PC-9 (cell line): ENCODE results near the gene FUOM. TPM values are rescaled to one million over a fixed set of nuclear protein-coding genes. Genes with fewer than 3 reads are reported as not detected.

Experiments used
- BruUV-seq: library from RNA; stranded (reverse); fragments of 400-500 nt; replicated peaks from 2 replicates; lab custom pipeline; 2021; lab: Mats Ljungman, UMichigan
- CTCF ChIA-PET: fragments of 300-600 bp; sonication (Branson Sonifier 250); formaldehyde crosslinking; loops from one replicate; lab custom pipeline; 2022; ENCODE audit warnings: antibody characterized with exemption; lab: Charles Lee
- POLR2A ChIA-PET: fragments of 300-600 bp; sonication (Branson Sonifier 250); formaldehyde crosslinking; loops from one replicate; lab custom pipeline; 2022; ENCODE audit warnings: antibody characterized with exemption; ENCODE audit not compliant: unreplicated experiment; lab: Charles Lee
- DNase-seq, 2 experiments: peaks; one replicate each; pipeline versions ENCODE4 v3.0.0 to v3.0.0-alpha.2; 2015 to 2022; ENCODE audit warnings: mixed read lengths in 1 of 2
- H2AFZ ChIP-seq: fragments of 200-600 bp; sonication (generic); 2 replicates; pipeline ENCODE4 v1.8.1; 2017; ENCODE audit warnings: antibody characterized with exemption
- H3F3A ChIP-seq: fragments of 200-600 bp; sonication (generic); 2 replicates; pipeline ENCODE4 v1.8.1; 2017; ENCODE audit warnings: antibody characterized with exemption, mild to moderate bottlenecking, low read depth; ENCODE audit not compliant: insufficient read depth
- H3K27ac ChIP-seq: fragments of 200-600 bp; sonication (generic); 2 replicates; pipeline ENCODE4 v1.6.1; 2016; ENCODE audit warnings: mixed run types
- H3K27me3 ChIP-seq: fragments of 200-600 bp; sonication (generic); 2 replicates; pipeline ENCODE4 v1.6.1; 2016; ENCODE audit warnings: low read depth, mixed run types; ENCODE audit not compliant: insufficient read depth
- H3K36me3 ChIP-seq: fragments of 200-600 bp; sonication (generic); 2 replicates; pipeline ENCODE4 v1.6.1; 2016; ENCODE audit warnings: low read depth, mixed run types
- H3K4me1 ChIP-seq: fragments of 200-600 bp; sonication (generic); replicated peaks from 2 replicates; pipeline ENCODE4 v1.6.1; 2016; ENCODE audit warnings: mixed run types; ENCODE audit not compliant: insufficient read depth
- H3K4me2 ChIP-seq: fragments of 200-600 bp; sonication (generic); 2 replicates; pipeline ENCODE4 v1.6.1; 2017; ENCODE audit warnings: mixed run types
- H3K4me3 ChIP-seq: fragments of 200-600 bp; sonication (generic); 2 replicates; pipeline ENCODE4 v1.6.1; 2016; ENCODE audit warnings: mixed run types
- H3K79me2 ChIP-seq: fragments of 200-600 bp; sonication (generic); 2 replicates; pipeline ENCODE4 v1.6.1; 2017; ENCODE audit warnings: low read depth, mixed run types
- H3K9me2 ChIP-seq: fragments of 200-600 bp; sonication (generic); 2 replicates; pipeline ENCODE4 v1.8.1; 2017; ENCODE audit warnings: mild to moderate bottlenecking; ENCODE audit not compliant: insufficient read depth
- H3K9me3 ChIP-seq: fragments of 200-600 bp; sonication (generic); 2 replicates; pipeline ENCODE4 v1.8.1; 2016; ENCODE audit warnings: low read depth; ENCODE audit not compliant: insufficient read depth
- H4K20me1 ChIP-seq: fragments of 200-600 bp; sonication (generic); 2 replicates; pipeline ENCODE4 v1.8.1; 2017; ENCODE audit not compliant: insufficient read depth
- CTCF ChIP-seq: fragments of 200-600 bp; sonication (generic); conservative IDR thresholded peaks from 2 replicates; pipeline ENCODE4 v1.6.1; 2017; ENCODE audit warnings: mixed run types, antibody characterized with exemption, mild to moderate bottlenecking, moderate library complexity
- EZH2 ChIP-seq: fragments of 200-600 bp; sonication (generic); IDR thresholded peaks from 2 replicates; pipeline ENCODE4 v1.8.0; 2017; ENCODE audit warnings: antibody characterized with exemption, low read depth
- intact Hi-C: fragments of 100-400 bp; cut with micrococcal nuclease; formaldehyde crosslinking; loops from one replicate; pipeline ENCODE4 v1.10.0; 2022; ENCODE audit not compliant: unreplicated experiment
- total RNA-seq: library from RNA; stranded (reverse); gene quantifications from 2 replicates; pipeline ENCODE4 v1.2.3, GENCODE V29; 2021

The FUOM gene
- total RNA-seq, 1 experiment from 2014 or later: 7.4 TPM

GRCh38 chr10:133335246-133336117 is 22.3 kb downstream of the FUOM start:
- ChIA-PET POLR2A (no interaction called here), CTCF (no interaction called here)
- intact Hi-C loops: no loop called here
- DNase-seq: no peak
- no peaks in the 10 kb centered on the region for H3K79me2 ChIP-seq
- H3K36me3 ChIP-seq: no peaks in the 10 kb centered on the region
- no TSS peak for BruUV-seq
- TF ChIP-seq EZH2: no peak
- TF ChIP-seq CTCF: no peak
- no peak overlapping the region for H2AFZ ChIP-seq
- peaks cover 15% of the 10 kb centered on the region for H3K27me3 ChIP-seq
- no peak overlapping the region for H3K27ac ChIP-seq
- no peak overlapping the region for H3K4me3 ChIP-seq
- H4K20me1 ChIP-seq: no peaks in the 10 kb centered on the region
- H3K4me1 ChIP-seq: no peaks in the 10 kb centered on the region
- H3F3A ChIP-seq: no peaks in the 10 kb centered on the region
- H3K4me2 ChIP-seq: no peak overlapping the region
- H3K9me3 ChIP-seq: no peaks in the 10 kb centered on the region
- no peaks in the 10 kb centered on the region for H3K9me2 ChIP-seq

GRCh38 chr10:133334503-133335245 is 23.1 kb downstream of the FUOM start:
- H3K4me1 ChIP-seq: no peaks in the 10 kb centered on the region
- H4K20me1 ChIP-seq: no peaks in the 10 kb centered on the region
- no peak overlapping the region for H2AFZ ChIP-seq
- no peak overlapping the region for H3K4me3 ChIP-seq
- H3K79me2 ChIP-seq: no peaks in the 10 kb centered on the region
- no peaks in the 10 kb centered on the region for H3F3A ChIP-seq
- intact Hi-C loops: no loop called here
- no peaks in the 10 kb centered on the region for H3K9me3 ChIP-seq
- no peak overlapping the region for H3K27ac ChIP-seq
- TF ChIP-seq EZH2: no peak
- no peak for TF ChIP-seq CTCF
- DNase-seq: no peak
- no peak overlapping the region for H3K4me2 ChIP-seq
- POLR2A ChIA-PET: no interaction called here
- no peaks in the 10 kb centered on the region for H3K9me2 ChIP-seq
- no TSS peak for BruUV-seq
- CTCF ChIA-PET: no interaction called here
- H3K27me3 ChIP-seq: peaks cover 15% of the 10 kb centered on the region
- no peaks in the 10 kb centered on the region for H3K36me3 ChIP-seq

- Histone ChIP-seq H3K27me3 (peaks cover 15% of the 10 kb centered on the region), H3K79me2 (no peaks in the 10 kb centered on the region), H4K20me1 (no peaks in the 10 kb centered on the region), H3K9me2 (no peaks in the 10 kb centered on the region), H3K4me2 (no peak overlapping the region), H2AFZ (no peak overlapping the region), H3K27ac (no peak overlapping the region), H3F3A (no peaks in the 10 kb centered on the region), H3K9me3 (no peaks in the 10 kb centered on the region), H3K36me3 (no peaks in the 10 kb centered on the region), H3K4me3 (no peak overlapping the region), H3K4me1 (no peaks in the 10 kb centered on the region)
- no peak for DNase-seq
- intact Hi-C loops: no loop called here
- CTCF ChIA-PET: no interaction called here
- no TSS peak for BruUV-seq
- TF ChIP-seq EZH2: no peak
- no peak for TF ChIP-seq CTCF
- POLR2A ChIA-PET: no interaction called here
Observed at GRCh38 chr10:133332936-133333699, 24.7 kb downstream of the FUOM start.
